Testis (tissue), 2 donors: ENCODE results near the gene LRRC27.

ENCODE experiments used
- POLR2A ChIP-seq: fragments of 450-650 bp; IDR thresholded peaks from one replicate; pipeline ENCODE4 v1.6.1; 2017; ENCODE audit warnings: antibody characterized with exemption, mild to moderate bottlenecking, moderate library complexity
- TF ChIP-seq, protein P1 (sequence below), 3 experiments: fragments of 450-650 bp in 2 of 3; fragments of 200-600 bp in 1 of 3; sonication (generic) in 1 of 3; IDR thresholded peaks; one replicate each; pipeline ENCODE4 v1.5.1; 2016 to 2019; ENCODE audit warnings: antibody characterized with exemption in 3 of 3, mild to moderate bottlenecking in 2 of 3, moderate library complexity in 1 of 3

DNA sequence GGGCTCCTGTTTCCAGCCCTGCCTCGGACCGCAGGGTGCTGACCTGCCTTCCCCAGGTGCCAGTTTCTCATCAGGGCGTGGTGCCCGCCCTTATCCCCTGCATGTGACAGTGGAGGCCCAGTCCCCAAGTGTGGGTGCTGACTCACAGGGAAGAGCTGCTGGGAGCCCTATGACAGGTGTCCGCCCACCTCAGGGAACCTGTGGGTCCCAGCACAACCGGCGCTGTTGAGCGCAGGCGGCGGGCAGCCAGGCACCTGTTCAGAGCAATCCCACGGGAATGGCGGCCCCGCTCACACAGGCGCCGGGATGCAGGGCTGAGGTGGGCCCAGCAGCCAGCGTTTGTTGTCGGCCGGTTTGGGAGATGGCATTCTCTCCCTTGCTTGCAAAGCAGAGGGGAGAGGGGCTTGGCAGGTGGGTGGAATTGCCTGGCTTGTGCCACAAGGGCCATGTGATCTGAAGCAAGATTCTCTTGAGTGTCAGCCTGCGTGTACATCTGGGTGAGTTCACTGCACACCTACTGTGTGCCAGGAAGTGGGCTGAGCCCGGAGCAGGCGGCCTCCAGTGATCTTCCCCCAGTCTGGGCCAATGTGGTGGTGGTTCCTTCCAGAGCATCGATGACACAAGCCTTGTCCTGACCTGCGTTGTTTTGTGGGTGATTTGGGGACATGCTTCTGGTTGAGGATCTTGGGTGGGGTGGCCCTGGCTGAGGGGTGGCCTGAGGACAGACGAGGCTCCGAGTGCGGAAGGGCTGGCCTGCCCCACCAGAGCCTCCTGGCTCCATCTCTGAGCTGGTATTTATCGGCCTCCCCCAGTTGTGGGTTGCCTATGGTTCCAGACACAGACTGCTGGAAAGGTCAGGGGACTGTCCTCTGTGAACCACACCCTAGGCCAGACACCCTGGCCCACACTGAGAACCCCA is 67.4 kb downstream of the LRRC27 start:
- TF ChIP-seq, protein P1, sequence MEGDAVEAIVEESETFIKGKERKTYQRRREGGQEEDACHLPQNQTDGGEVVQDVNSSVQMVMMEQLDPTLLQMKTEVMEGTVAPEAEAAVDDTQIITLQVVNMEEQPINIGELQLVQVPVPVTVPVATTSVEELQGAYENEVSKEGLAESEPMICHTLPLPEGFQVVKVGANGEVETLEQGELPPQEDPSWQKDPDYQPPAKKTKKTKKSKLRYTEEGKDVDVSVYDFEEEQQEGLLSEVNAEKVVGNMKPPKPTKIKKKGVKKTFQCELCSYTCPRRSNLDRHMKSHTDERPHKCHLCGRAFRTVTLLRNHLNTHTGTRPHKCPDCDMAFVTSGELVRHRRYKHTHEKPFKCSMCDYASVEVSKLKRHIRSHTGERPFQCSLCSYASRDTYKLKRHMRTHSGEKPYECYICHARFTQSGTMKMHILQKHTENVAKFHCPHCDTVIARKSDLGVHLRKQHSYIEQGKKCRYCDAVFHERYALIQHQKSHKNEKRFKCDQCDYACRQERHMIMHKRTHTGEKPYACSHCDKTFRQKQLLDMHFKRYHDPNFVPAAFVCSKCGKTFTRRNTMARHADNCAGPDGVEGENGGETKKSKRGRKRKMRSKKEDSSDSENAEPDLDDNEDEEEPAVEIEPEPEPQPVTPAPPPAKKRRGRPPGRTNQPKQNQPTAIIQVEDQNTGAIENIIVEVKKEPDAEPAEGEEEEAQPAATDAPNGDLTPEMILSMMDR (IDR thresholded peaks at IDR 0.05), result no peak
- no peak for TF ChIP-seq POLR2A
